ENCODE measurements around the gene KCTD11.
"Not testable (repeated sequence)": the region's sequence is repeated elsewhere in the genome, so short reads cannot be mapped to it uniquely, and the experiment has no call there.

Gene KCTD11

GRCh38 chr17:7355573-7355972 is 3.6 kb downstream of the KCTD11 start:
- no peak overlapping the region for H3K4me3 ChIP-seq (ENCODE audit: low read length)
- no peak for DNase-seq (ENCODE audit: low read depth)
- TF ChIP-seq, protein P1, sequence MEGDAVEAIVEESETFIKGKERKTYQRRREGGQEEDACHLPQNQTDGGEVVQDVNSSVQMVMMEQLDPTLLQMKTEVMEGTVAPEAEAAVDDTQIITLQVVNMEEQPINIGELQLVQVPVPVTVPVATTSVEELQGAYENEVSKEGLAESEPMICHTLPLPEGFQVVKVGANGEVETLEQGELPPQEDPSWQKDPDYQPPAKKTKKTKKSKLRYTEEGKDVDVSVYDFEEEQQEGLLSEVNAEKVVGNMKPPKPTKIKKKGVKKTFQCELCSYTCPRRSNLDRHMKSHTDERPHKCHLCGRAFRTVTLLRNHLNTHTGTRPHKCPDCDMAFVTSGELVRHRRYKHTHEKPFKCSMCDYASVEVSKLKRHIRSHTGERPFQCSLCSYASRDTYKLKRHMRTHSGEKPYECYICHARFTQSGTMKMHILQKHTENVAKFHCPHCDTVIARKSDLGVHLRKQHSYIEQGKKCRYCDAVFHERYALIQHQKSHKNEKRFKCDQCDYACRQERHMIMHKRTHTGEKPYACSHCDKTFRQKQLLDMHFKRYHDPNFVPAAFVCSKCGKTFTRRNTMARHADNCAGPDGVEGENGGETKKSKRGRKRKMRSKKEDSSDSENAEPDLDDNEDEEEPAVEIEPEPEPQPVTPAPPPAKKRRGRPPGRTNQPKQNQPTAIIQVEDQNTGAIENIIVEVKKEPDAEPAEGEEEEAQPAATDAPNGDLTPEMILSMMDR (conservative IDR thresholded peaks at IDR 0.05; ENCODE audit: low read depth, low read length): no peak

GRCh38 chr17:7356072-7356549 is 4.1 kb downstream of the KCTD11 start:
- no peak overlapping the region for H3K4me3 ChIP-seq (ENCODE audit: low read length)
- no peak for DNase-seq (ENCODE audit: low read depth)
- TF ChIP-seq, protein P1 (conservative IDR thresholded peaks at IDR 0.05; ENCODE audit: low read depth, low read length): peak; percentile 88

- DNase-seq (ENCODE audit: low read depth): no peak
- no peak overlapping the region for H3K4me3 ChIP-seq (ENCODE audit: low read length)
- TF ChIP-seq, protein P1 (conservative IDR thresholded peaks at IDR 0.05; ENCODE audit: low read depth, low read length): no peak
Observed at GRCh38 chr17:7356756-7357155, 4.8 kb downstream of the KCTD11 start.

DNA sequence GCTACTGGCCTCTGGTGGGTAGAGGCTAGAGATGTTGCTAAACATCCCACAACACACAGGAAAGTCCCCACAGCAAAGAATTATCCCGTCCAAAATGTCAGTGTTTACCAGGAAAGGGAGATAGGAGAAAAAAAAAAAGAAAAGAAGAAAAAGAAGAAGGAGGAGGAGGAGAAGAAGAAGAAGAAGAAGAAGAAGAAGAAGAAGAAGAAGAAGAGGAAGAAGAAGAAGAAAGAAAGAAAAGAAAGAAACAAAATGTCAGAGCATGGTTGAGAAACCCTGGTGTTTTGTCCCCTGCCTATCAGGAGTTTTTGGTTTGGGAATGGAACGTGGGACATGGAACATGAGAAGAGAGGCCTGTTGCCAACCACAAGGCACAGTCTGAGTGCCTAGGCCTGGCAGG is 5.4 kb downstream of the KCTD11 start:
- H3K4me3 ChIP-seq (ENCODE audit: low read length): no peak overlapping the region
- DNase-seq (ENCODE audit: low read depth): no peak
- TF ChIP-seq, protein P1 (conservative IDR thresholded peaks at IDR 0.05; ENCODE audit: low read depth, low read length): no peak

GRCh38 chr17:7361906-7362305 is 9.9 kb downstream of the KCTD11 start:
- TF ChIP-seq, protein P1 (conservative IDR thresholded peaks at IDR 0.05; ENCODE audit: low read depth, low read length): no peak
- no peak overlapping the region for H3K4me3 ChIP-seq (ENCODE audit: low read length)
- DNase-seq (ENCODE audit: low read depth): no peak

GRCh38 chr17:7363311-7363710 is 11.3 kb downstream of the KCTD11 start:
- TF ChIP-seq, protein P1 (conservative IDR thresholded peaks at IDR 0.05; ENCODE audit: low read depth, low read length): no peak
- no peak for DNase-seq (ENCODE audit: low read depth)
- H3K4me3 ChIP-seq (ENCODE audit: low read length): no peak overlapping the region

GRCh38 chr17:7365963-7366362 is 14.0 kb downstream of the KCTD11 start:
- H3K4me3 ChIP-seq (ENCODE audit: low read length); DNase-seq (ENCODE audit: low read depth): not testable (repeated sequence)

DNA sequence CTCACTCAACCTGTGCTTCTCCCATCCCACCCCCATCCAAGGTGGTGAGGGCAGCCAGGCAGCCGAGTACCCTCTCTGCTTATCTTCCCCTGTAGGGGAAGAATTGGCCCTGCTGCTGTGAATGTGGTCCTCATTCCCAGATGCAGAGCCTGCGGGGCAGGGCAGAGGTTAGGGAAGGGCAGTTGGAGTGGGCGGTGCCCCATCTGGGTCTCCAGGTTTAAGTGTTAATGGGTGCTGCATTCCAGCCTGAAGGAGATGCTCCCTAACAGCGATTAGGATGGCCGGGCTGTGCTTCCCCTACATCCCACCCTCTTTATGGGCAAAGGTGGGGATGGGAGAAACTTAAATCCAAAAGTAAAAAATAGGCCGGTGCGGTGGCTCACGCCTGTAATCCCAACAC is 15.1 kb downstream of the KCTD11 start:
- DNase-seq (ENCODE audit: low read depth): no peak
- TF ChIP-seq, protein P1 (conservative IDR thresholded peaks at IDR 0.05; ENCODE audit: low read depth, low read length): no peak
- no peak overlapping the region for H3K4me3 ChIP-seq (ENCODE audit: low read length)
